ENCODE data around the gene SMG6.

Gene SMG6

GRCh38 chr17:2187758-2188157, 115.8 kb downstream of the SMG6 start:
- TF ChIP-seq CTCF (conservative IDR thresholded peaks at IDR 0.05; ENCODE audit: low read depth) = no peak
- DNase-seq (ENCODE audit: low spot score) = no peak
- H3K27ac ChIP-seq = no peak overlapping the region
- ChIA-PET CTCF (no interaction called here), POLR2A (ENCODE audit: low non-redundant PET) (no interaction called here)

GRCh38 chr17:2186937-2187336, 116.6 kb downstream of the SMG6 start:
- DNase-seq (ENCODE audit: low spot score) = no peak
- POLR2A ChIA-PET (ENCODE audit: low non-redundant PET) = no interaction called here
- CTCF ChIA-PET = no interaction called here
- no peak overlapping the region for H3K27ac ChIP-seq
- TF ChIP-seq CTCF (conservative IDR thresholded peaks at IDR 0.05; ENCODE audit: low read depth) = no peak

- DNase-seq (ENCODE audit: low spot score) = no peak
- TF ChIP-seq CTCF (conservative IDR thresholded peaks at IDR 0.05; ENCODE audit: low read depth) = no peak
- H3K27ac ChIP-seq = no peak overlapping the region
- ChIA-PET CTCF (no interaction called here), POLR2A (ENCODE audit: low non-redundant PET) (no interaction called here)
Observed at GRCh38 chr17:2184993-2185931, 118.3 kb downstream of the SMG6 start.

GRCh38 chr17:2183346-2183745, 120.2 kb downstream of the SMG6 start:
- ChIA-PET POLR2A (ENCODE audit: low non-redundant PET) (no interaction called here), CTCF (no interaction called here)
- DNase-seq (ENCODE audit: low spot score) = no peak
- H3K27ac ChIP-seq = no peak overlapping the region
- no peak for TF ChIP-seq CTCF (conservative IDR thresholded peaks at IDR 0.05; ENCODE audit: low read depth)

GRCh38 chr17:2181897-2182448, 121.6 kb downstream of the SMG6 start:
- DNase-seq (ENCODE audit: low spot score) = no peak
- no peak overlapping the region for H3K27ac ChIP-seq
- ChIA-PET POLR2A (ENCODE audit: low non-redundant PET) (interaction anchor here (0.5 kb wide), 1 partner anchor 330 kb away, joined by 7 read pairs; no protein-coding TSS in a partner anchor), CTCF (interaction anchor here (0.5 kb wide), 1 partner anchor 88 kb away, joined by 4 read pairs; no protein-coding TSS in a partner anchor)
- no peak for TF ChIP-seq CTCF (conservative IDR thresholded peaks at IDR 0.05; ENCODE audit: low read depth)

- no peak for TF ChIP-seq CTCF (conservative IDR thresholded peaks at IDR 0.05; ENCODE audit: low read depth)
- CTCF ChIA-PET = no interaction called here
- H3K27ac ChIP-seq = no peak overlapping the region
- POLR2A ChIA-PET (ENCODE audit: low non-redundant PET) = no interaction called here
- no peak for DNase-seq (ENCODE audit: low spot score)
Observed at GRCh38 chr17:2181206-2181896, 122.2 kb downstream of the SMG6 start.
